HG03139 (cell line): ENCODE data around the gene CIDEC.
"Not testable (repeated sequence)": the region's sequence is repeated elsewhere in the genome, so short reads cannot be mapped to it uniquely, and the experiment has no call there.

Experiments
- ATAC-seq: cut with Tn5 transposase; IDR thresholded peaks from one replicate; pipeline ENCODE4 v1.9.1; 2021; ENCODE audit not compliant: unreplicated experiment

Gene CIDEC

GRCh38 chr3:9902372-9903237 is 22.6 kb upstream of the CIDEC start, which contains the start of gene IL17RE:
Gene IL17RE (plus strand): TSS chr3:9902848. CDS start chr3:9902933, 85 bp downstream.
- no peak for ATAC-seq

GRCh38 chr3:9901967-9902366 is 21.9 kb upstream of the CIDEC start:
- no peak for ATAC-seq

GRCh38 chr3:9900965-9901415 is 20.9 kb upstream of the CIDEC start:
- not testable (repeated sequence) for ATAC-seq

- no peak for ATAC-seq
Observed at GRCh38 chr3:9899289-9899791, 19.3 kb upstream of the CIDEC start.

- no peak for ATAC-seq
Observed at GRCh38 chr3:9898467-9899241, 18.6 kb upstream of the CIDEC start.

GRCh38 chr3:9897408-9898372 is 17.6 kb upstream of the CIDEC start:
- peak; percentile 67 for ATAC-seq

- ATAC-seq = not testable (repeated sequence)
Observed at GRCh38 chr3:9896755-9897407, 16.8 kb upstream of the CIDEC start.

- not testable (repeated sequence) for ATAC-seq
Observed at GRCh38 chr3:9895715-9896114, 15.7 kb upstream of the CIDEC start.

GRCh38 chr3:9893739-9894138 is 13.7 kb upstream of the CIDEC start:
- ATAC-seq = no peak

GRCh38 chr3:9891072-9891622 is 11.1 kb upstream of the CIDEC start:
- ATAC-seq = no peak

- ATAC-seq = peak; percentile 67
Observed at GRCh38 chr3:9890249-9891071, 10.4 kb upstream of the CIDEC start, which contains the start of gene JAGN1. Gene JAGN1 (plus strand): TSS chr3:9890610. CDS start chr3:9890723, 113 bp downstream.

- no peak for ATAC-seq
Observed at GRCh38 chr3:9889405-9889804, 9.4 kb upstream of the CIDEC start.

GRCh38 chr3:9888540-9888939 is 8.5 kb upstream of the CIDEC start:
- ATAC-seq = no peak

GRCh38 chr3:9887480-9887879 is 7.4 kb upstream of the CIDEC start:
- ATAC-seq = no peak

- ATAC-seq = no peak
Observed at GRCh38 chr3:9886328-9886727, 6.3 kb upstream of the CIDEC start.

- no peak for ATAC-seq
Observed at GRCh38 chr3:9884555-9885165, 4.6 kb upstream of the CIDEC start.

- ATAC-seq = no peak
Observed at GRCh38 chr3:9883706-9884554, 3.9 kb upstream of the CIDEC start.
